ENCODE results near the gene SEPTIN5. TPM values are rescaled to one million over a fixed set of nuclear protein-coding genes. Genes with fewer than 3 reads are reported as not detected.

SEPTIN5 gene
- total and polyA plus RNA-seq, 9 of the 15 experiments (the other 6 are each of a cell fraction or from before 2014, with no cell fraction given) = 0.03 to 195 (median 119) TPM

- no peak; the same call in 1 of the 2 replicates for TF ChIP-seq VEZF1 (CRISPR knock-in tag; IDR thresholded peaks at IDR 0.05)
- TF ChIP-seq ZBTB5 (IDR thresholded peaks at IDR 0.05) = no peak
- TF ChIP-seq MLX (CRISPR knock-in tag; conservative IDR thresholded peaks at IDR 0.05) = peak in 1 of 2 experiments; percentile 41; a peak in 1 of 4 replicates
- 0 out of 2 replicates have a peak, but pooled peaks have one; percentile 43 for TF ChIP-seq HDAC8 (tag; IDR thresholded peaks at IDR 0.05)
- no peak for TF ChIP-seq SMAD2 (IDR thresholded peaks at IDR 0.05; ENCODE audit: low read depth, low read length)
- TF ChIP-seq REST (IDR thresholded peaks at IDR 0.05; ENCODE audit: borderline replicate concordance) = peak; percentile 97
- no peak for TF ChIP-seq REST (CRISPR knock-in tag; IDR thresholded peaks at IDR 0.05; ENCODE audit: low read depth)
- TF ChIP-seq TFE3 (CRISPR knock-in tag; IDR thresholded peaks at IDR 0.05) = no peak
- peak; percentile 82 for TF ChIP-seq LCOR (CRISPR knock-in tag; IDR thresholded peaks at IDR 0.05)
- TF ChIP-seq HIVEP1 (CRISPR knock-in tag; IDR thresholded peaks at IDR 0.05) = peak; percentile 67; the same call in 1 of the 2 replicates
- TF ChIP-seq ZNF274 (IDR thresholded peaks at IDR 0.05; ENCODE audit: borderline replicate concordance, low read depth, low read length) = no peak
- no peak for TF ChIP-seq RBM34 (IDR thresholded peaks at IDR 0.05; ENCODE audit: borderline replicate concordance, insufficient read depth, low read length)
Observed at GRCh38 chr22:19679522-19680101, 34.7 kb upstream of the SEPTIN5 start (continued).
